A549 treated with CpdA at 1 μM for 4 hours (cell line): ENCODE measurements around the gene AXL. TPM values are rescaled to one million over a fixed set of nuclear protein-coding genes. Genes with fewer than 3 reads are reported as not detected.

Source experiments
- total RNA-seq: library from RNA; stranded (reverse); fragments of 200-300 nt; extraction: Qiagen RNA extraction; gene quantifications from 5 replicates; pipeline ENCODE4 v1.2.3, GENCODE V29; 2022; ENCODE audit warnings: low read depth

AXL gene
- 136 to 158 TPM (median 140 TPM) in 5 replicates for total RNA-seq

GRCh38 chr19:41218615-41219507 lies at the start of gene AXL:
Gene AXL (plus strand): TSS chr19:41219223. CDS start chr19:41219393, 170 bp downstream.

GRCh38 chr19:41192574-41193429 lies 26.2 kb upstream of the AXL start, which contains the start of gene CYP2S1:
Gene CYP2S1 (plus strand): TSS chr19:41193219. CDS start chr19:41193265, 46 bp downstream.

GRCh38 chr19:41263850-41264580 lies 45.0 kb downstream of the AXL start, which contains the start of gene HNRNPUL1:
Gene HNRNPUL1 (plus strand): TSS chr19:41264372. CDS start chr19:41264504, 132 bp downstream.

GRCh38 chr19:41310033-41310831 lies 91.2 kb downstream of the AXL start, which contains the start of gene CCDC97:
Gene CCDC97 (plus strand): TSS chr19:41310172. CDS start chr19:41310311, 139 bp downstream.

Other genes starting within 250 kb of the AXL start
- 0.07 to 0.08 TPM in 2 of 5 replicates, not detected in the others for gene CYP2B6, start 227.9 kb upstream of the AXL start, total RNA-seq
- gene CYP2A13, start 130.8 kb upstream of the AXL start, total RNA-seq, result not detected in 5 replicates
- not detected in 5 replicates for gene CYP2F1, start 104.8 kb upstream of the AXL start, total RNA-seq
- 24.4 to 29.1 TPM (median 28.3 TPM) in 5 replicates for gene CYP2S1, start 26.0 kb upstream of the AXL start, total RNA-seq
- gene HNRNPUL1, start 45.1 kb downstream of the AXL start, total RNA-seq, result 301 to 328 TPM (median 323 TPM) in 5 replicates
- gene CCDC97, start 90.9 kb downstream of the AXL start, total RNA-seq, result 32.7 to 47.7 TPM (median 42.9 TPM) in 5 replicates
- gene TGFB1, start 134.7 kb downstream of the AXL start, total RNA-seq, result 123 to 170 TPM (median 149 TPM) in 5 replicates
- 25.0 to 34.5 TPM (median 34.0 TPM) in 5 replicates for gene B9D2, start 144.9 kb downstream of the AXL start, total RNA-seq
- gene TMEM91, start 157.3 kb downstream of the AXL start, total RNA-seq, result 2.7 to 4.5 TPM (median 3.6 TPM) in 5 replicates
- 79.0 to 104 TPM (median 97.3 TPM) in 5 replicates for gene EXOSC5, start 178.1 kb downstream of the AXL start, total RNA-seq
- 37.1 to 47.6 TPM (median 40.8 TPM) in 5 replicates for gene BCKDHA, start 178.6 kb downstream of the AXL start, total RNA-seq
- 0.09 to 0.43 TPM (median 0.11 TPM) in 3 of 5 replicates, not detected in the others for gene B3GNT8, start 208.2 kb downstream of the AXL start, total RNA-seq
- 103 to 120 TPM (median 108 TPM) in 5 replicates for gene DMAC2, start 220.7 kb downstream of the AXL start, total RNA-seq
- not detected in 5 replicates for gene ERICH4, start 223.9 kb downstream of the AXL start, total RNA-seq